Inflammatory macrophage treated with lipopolysaccharide for 1 hour (primary cell): ENCODE results near the gene EFCAB6.

Experiments used
- DNase-seq, 2 donors: peaks; one replicate each; pipeline ENCODE4 v3.0.0-alpha.2; 2020 to 2022

EFCAB6 gene

DNA sequence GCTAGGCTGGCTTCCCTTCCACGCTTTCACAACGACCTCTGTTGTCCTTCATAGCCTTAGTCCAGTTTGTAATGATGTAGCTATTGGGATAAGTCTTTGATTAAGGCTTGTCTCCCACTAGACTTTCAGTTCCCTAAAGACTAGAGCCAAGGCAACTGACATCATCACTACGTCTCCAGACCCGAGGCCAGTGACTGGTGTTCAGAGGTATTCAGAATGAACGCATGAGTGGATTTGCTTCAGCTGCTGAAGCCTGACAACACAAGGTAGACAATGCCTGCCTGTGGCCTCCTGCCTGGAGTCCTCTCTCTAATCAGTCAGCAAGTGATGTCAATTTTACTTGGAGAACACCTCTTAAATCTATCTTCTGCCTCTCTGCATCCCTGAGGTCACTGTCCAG, 13.6 kb downstream of the EFCAB6 start:
- peak in 1 of 2 donors; percentile 10 for DNase-seq

DNA sequence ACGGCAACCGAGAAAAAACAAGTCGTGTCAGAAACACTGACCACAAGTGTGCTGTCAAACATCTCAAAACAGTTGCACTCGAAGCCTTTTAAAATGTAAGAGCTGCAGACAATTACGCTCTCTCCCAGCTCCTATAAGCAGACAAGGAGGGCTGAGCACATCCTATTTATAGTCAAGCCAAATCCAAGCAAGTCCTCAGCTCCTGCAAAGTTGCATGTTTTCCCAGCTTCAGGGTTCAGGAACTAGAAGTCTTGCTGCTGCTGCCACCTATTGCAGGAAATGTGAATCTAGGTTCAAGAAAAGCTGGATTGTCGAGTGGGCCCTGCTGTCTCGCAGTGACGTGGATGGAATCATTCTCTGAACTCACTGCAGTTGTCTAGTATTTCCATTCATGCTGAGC, 15.5 kb downstream of the EFCAB6 start:
- DNase-seq = no peak

DNA sequence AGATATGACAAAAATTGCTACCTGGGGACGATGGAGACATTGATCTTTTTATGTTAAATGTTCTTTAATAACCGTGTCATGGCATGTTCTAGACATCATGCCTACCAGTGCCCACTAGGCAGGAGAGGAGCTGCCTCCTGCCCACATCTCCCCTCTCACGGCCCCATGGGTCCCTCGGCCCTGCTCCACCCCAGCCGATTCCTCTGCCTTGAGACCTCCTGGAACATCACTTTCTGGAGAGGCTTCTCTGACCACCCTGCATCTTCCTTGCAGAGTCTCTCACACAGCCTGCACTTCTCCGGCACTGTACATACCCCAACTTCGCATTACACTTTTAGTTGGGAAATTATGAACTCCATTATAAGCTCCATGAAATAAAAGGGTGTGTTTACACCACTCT, 16.8 kb downstream of the EFCAB6 start:
- no peak for DNase-seq

DNA sequence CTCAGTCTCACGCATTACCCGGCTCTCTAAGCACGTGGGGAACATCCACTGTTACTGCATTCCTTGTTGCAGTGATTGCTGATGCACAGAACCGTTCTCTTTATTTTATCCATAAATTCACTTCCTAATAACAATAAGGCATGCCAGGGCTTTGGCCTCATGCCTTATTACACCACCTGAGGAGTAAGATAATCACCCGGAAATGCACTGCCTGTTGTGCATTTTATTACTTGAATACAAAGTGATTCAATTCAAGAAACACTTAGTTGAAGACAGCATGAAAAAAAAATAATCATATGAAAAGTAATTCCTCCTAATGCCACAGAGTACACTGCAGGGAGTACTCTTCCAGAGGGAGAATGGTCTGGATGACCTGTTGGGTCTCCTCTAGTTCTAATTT, 19.2 kb downstream of the EFCAB6 start:
- no peak for DNase-seq

DNA sequence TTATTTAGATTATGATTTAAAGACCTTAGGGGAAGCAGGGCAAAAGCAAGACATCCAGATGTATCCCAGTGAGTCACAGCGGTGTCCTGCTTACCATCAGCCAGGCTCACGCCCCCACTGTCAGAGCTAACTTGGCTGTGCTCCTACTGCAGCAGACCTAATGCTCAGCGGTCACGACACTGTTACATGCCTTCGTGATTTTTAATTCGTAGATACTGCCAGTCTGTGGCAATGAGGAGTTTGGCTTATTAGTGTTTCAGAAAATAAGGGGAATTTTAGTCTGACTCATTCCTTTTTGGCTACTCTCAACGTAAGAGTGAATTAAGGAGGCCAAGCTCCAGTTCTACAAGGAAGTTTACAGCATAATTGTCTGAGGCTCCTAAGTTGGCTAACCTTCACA, 22.7 kb downstream of the EFCAB6 start:
- DNase-seq = no peak

DNA sequence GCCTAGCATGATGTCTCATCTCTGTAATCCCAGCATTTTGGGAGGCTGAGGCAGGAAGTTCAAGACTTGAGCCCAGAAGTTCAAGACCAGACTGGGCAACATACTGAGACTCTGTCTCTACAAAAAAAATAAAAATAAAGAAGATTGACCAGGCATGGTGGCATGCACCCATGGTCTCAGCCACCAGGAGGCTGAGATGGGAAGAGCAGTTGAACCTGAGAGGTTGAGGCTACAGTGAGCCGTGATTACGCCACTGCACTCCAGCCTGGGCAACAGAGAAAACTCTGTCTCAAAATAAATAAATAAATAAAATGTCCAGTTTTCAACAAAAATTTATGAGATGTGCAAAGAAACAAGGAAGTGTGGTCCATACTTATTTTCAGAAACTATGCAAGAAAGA, 28.3 kb downstream of the EFCAB6 start:
- no peak for DNase-seq

DNA sequence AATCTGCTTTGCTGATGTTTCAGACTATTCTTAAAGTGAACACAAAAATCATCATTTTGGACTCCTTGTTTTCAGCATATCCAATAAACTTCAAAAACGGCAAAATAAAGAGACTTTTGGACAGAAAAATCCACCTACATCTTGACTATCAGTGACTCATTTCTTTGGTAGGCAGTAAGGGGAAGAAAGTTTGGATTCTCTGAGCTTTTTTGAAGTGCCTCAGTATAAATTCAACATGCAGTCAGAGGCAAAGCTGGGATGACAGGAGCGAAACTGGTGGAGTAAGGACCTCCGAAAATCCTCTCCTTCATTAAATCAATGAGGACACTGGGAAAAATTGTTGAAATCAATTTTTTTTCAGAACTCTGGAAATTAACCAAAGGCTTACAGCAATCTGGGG, 29.7 kb downstream of the EFCAB6 start:
- DNase-seq = no peak

DNA sequence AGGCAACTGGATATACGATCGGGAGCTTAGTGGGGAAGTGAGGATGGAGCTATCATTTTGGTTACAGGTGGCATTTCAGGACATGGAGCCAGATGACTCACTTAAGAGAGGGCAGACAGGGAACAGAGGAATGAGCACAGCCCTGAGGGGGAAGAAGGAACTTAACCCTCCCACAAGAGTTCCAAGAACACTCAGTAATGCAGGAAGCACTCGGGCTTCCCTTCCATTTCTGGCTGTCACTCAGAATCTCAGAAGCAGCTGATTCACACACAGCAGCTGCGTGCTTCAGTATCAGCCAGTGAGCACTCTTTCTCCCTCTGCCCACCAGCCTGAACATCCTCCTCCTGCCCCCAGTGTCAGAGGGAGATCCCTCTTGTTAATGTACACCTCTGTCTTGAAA, 34.8 kb downstream of the EFCAB6 start:
- DNase-seq = peak; percentile 33 to 37

DNA sequence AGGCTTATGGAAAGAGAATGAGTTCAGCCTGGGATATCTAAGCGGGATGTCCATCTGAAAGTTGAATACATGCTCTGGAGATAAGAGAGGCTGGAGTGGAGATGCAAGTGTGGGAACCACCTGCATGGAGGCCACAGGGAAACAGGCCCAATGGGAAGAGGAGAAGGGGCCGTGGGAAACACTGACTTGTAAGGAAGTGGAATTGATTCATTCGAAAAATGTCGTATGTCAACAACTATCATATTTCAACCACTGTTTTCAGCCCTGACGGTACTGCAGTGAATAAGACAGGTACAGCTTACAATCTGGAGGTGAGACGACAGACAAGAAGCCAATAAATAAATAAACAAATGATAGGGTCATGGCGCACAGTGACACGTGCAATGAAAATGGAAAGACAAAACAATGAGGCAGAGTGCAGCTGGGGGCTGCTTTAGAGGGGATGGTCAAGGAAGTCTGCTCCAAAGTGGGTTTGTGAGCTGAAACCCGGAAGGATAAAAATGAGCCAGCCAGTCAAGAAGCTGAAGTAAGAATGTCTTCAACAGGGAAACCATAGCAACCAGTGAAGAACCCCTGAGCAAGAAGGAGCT, 35.9 kb downstream of the EFCAB6 start:
- no peak for DNase-seq

DNA sequence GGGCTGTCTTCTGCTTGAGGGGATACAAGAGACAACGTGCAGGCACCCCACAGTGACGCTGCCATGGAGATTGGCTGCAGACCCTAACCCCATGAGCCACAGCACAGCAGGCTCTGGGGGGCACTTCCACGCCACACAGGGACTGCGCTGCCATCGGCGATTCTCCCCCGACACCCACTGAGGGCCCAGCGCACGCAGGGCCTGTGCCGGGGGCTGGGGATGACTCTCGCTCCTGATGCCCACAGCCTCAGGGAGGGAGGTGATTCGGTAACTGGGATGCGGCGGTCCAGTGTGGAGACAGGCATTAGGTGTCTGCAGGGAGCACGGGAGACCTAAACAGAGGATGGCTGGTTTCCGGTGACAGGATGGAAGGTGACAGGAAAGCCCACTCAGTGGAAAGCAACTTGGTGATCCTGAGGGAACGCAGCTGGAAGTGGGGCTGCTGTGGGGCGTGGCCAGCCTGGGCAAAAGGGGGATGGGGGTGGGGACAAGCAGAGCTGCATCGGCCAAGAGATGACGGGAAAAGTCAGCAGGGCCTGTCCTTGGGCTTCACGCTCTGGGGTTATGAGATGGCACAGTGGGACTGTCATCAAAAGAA, 37.7 kb downstream of the EFCAB6 start:
- DNase-seq = no peak

DNA sequence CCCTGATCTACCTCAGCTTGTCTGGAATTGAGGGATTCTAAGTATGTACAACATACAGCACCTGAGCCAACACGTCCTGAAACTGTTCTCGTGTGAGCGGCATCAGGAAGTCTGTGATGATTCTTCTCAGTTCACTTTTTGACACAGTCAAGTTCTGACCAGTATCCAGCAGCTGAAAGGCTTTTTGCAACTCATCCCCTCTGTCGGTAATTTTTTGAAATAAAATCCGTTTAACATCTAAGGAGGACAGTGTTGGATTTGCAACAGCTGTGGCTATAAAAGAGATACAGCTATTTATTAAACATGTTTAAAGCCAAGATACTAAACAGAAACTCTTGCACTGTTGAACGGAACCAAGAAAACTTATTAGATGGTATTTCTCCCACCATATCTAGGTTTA, 39.3 kb downstream of the EFCAB6 start:
- DNase-seq = no peak

DNA sequence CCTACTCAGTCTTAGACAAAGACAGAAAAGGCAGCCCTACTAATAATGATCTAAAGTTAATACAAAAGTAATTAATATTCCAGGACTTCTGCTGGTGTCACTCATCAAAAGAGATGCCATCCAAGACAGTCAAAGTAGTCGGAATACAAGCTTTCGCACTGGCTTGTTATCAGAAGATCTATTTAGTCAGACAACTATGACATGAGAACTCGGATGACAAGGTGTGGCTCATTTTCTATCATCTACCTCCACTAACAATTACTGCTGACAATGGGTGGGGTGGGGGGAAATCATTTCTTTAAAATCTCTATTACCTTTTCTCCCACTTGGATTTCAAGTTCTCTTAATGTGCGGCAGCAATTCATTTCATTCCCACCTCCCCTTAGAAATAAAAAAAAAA, 56.7 kb downstream of the EFCAB6 start:
- no peak for DNase-seq

DNA sequence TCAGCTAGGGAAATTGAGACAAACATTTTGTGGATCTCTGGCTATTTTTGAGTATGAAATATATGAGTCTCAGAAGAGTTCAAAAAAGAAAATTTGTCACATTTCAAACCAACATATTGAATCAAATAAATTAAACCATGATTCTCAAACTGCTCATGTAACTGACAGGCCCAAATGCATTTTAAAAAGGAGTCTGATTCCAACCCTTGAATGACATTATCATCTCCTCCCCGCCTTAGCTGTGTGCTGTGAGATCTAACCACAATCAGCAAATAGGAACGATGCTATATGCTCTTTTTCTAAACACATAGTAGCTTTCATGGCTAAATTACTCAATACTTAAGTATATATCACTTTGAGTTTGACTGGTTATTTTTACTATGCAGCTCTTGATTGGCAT, 57.1 kb downstream of the EFCAB6 start:
- no peak for DNase-seq

DNA sequence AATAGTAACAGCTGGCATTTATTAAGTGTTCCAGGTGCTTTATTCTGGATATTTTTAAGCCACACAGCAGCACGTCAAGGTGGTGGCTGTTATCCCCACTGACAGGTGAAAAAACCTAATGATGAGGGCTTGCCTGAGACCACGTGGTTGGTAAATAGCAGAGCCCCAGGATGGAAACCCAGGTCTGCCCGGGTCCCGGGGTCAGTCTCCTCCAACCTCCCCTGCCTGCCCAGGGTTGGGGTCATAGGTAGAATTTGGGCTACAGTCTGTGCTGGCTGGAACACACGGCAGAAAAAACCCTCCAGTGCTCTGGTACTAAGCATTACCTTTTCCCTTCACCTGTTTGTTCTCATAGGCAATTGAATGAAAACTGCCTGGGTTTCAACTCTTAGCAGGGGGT, 57.9 kb downstream of the EFCAB6 start:
- no peak for DNase-seq

DNA sequence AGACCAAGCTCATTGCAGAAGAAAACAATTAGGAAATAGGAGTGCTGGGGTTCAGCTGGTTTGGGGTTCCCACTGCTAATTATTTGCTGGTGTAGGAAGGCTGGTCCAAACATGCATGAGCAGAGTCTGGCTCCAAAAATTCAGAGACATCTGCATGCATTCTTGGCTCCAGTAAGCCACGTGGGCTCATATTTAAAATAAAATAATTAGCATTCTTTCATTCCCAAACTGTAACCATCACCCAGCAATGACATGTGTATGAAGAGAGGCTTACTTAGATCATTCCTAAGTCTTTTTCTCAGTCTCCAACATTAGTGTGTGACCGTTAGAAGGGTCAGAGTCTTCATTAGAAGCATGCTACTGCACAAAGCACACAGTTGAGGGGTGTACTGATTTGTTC, 58.4 kb downstream of the EFCAB6 start:
- DNase-seq = no peak

DNA sequence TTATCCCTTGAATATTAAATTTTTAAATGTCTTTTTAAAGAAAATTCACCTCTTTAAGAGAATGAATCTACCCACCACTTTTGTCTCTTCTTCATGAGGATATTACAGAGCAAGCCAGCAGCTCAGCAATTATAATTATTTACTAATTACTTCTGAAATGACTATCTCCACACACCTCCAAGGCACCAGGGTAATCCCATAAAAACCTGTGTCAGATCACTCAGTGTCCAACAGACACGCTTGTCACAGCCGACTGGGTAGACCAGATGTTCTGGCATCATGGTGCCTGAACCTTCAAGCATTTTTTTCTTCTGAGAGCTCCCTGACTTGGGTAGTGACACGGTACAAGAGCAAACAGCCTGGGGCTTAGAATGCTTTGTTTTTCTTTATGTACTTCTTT, 61.4 kb downstream of the EFCAB6 start:
- DNase-seq = no peak

DNA sequence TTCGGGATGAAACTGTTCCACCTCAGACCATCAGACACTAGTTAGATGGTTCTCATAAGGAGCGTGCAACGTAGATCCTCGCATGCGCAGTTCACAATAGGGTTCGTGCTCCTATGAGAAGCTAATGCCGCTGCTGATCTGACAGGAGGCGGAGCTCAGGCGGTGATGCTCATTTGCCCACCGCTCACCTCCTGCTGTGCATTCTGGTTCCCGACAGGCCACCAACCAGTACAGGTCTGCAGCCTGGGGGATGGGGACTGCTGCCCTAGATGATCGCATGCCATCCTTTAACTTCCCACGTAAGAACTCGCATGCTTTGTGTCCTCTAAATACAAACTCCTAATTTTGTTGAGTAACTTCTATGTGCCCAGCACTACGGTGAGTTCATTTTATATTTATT, 62.6 kb downstream of the EFCAB6 start:
- DNase-seq = no peak

DNA sequence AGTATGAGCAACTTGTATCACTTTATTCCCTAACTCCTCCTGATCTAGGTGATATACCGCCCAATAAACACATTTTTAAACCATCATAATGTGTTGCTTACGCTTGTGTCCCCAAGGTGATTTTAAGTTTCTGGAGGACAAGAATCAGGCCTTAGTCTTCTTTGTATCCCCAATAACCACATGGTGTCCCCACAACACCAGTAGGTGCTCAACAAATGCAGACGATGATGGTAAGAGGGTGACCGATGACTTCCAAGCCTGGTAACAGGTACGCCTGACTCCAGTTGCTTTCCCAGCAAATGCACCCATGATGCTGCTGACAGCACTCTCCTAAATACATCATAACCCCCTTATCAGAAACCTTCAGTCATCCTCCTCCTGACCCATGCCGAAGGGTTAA, 64.2 kb downstream of the EFCAB6 start:
- DNase-seq = no peak

DNA sequence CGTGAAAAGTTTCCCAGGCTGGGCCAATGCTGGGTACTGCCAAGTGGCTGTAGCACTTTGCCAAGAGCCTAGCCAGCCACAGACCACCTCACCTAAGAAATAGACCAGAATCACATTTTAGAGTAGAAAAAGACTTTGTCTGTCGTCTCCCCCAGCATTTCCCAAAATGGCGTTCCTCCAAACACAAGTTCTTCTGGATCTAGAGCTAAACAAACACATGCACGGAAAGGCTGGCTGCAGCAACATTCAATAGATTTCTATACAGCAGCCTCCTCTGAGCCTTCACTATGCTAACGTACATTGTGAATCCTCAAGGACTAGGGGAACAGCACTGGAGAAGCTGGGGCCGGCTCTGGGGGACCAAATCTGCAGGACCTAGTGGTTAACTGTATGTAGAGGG, 65.0 kb downstream of the EFCAB6 start:
- no peak for DNase-seq

DNA sequence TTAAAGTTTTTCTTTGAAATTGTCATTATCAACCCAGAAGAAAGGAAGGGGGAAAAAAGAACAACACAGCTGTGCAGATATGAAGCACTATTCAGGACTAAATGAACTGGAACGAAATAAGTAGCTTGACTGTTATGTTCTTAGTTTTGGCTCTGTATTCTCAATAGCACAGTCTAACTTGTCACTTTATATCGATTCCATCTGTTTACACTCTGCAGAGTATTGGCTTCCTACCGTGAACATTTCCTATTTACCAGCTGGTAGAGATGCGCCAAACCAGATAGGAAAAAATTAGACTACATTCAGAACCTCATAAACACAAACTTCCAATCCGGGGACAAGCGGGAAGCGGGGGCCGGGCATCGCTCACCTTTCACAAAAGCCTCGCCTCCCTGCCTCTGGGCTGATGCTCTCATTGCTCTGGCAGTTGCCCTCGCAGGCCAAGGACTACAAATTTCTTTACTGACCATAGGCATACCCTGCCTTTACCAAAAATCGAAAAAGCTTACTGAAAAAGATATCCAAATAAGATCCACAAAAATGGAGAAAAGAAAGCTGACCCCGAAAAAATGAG, 66.2 kb downstream of the EFCAB6 start:
- DNase-seq = no peak

DNA sequence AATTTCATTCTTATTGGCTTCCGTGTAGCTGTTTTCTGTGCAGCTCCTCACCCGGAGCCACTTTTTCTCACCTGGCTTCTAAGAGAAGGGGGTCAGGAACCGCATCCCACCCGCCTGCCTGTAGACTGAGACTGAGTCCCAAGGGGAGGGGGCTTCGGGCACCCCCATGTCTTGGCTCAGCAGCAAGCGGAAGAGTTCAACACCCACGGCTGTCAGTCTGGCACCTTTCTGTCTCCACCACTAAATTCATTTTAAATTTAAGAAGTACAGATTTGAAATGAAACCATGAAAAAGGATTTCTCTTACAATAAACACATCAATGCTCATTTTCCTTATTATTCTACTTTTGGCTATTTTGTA, 66.7 kb downstream of the EFCAB6 start:
- no peak for DNase-seq

DNA sequence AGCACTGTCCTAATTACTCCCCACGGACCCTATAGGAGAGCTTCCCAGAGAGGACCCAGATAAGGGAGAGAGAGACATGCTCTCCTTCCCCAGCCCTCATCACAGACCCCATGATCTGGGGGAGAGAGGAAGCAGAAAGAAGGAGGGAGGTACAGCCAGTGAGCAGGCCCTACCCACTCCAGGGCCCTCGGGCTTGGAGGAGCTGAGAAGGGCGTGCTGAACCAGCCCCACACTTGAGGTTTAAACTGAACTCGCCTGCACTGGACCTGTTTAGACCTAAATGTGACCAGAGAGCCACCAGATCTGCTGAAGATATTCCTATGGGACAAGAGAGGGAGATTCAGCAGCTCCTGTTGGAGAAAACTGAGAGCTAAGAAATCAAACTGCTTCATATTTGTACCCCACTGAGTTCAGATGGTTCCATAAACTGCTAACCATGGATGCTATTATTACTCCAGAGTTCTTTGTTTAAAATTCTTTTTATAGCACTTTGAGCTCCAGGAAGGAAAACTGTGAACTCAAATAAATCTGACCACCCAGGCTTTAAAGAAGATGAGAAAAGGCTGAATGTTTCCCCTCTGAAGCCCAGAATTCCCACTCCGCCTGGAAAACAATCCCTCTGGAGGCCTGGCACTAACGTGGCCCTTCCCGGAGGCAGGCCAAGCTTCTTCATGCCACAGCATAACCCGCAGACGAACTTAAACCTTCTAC, 67.2 kb downstream of the EFCAB6 start:
- no peak for DNase-seq

DNA sequence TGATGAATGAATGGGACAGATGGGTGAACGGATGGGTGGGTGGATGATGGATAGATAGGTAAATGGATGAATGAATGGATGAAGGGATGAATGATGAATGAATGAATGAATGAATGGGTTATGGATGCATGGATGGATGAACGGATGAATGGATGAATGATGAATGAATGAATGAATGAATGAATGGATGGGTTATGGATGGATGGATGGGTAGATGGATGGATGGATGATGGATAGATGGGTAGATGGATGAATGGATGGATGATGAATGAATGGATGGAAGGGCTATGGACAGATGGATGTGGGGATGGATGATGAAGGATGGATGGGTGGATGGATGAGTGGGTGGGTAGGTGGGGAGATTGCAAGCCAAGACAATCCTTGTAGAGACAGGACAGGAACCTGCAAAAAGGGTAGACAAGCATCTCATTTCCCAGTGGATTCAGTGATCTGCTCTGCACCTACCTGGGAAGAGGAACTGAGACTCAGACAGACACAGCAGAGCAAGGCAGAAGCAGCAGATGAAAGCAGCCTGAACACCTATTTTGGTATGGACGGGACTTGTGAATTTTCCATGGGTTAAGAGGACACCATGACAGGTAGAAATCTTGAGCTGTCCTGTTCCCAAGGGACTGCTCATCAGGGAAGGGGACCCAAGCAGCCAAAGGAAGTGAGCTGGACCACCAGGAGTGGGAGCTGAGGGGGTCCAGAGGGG, 68.0 kb downstream of the EFCAB6 start:
- no peak for DNase-seq

DNA sequence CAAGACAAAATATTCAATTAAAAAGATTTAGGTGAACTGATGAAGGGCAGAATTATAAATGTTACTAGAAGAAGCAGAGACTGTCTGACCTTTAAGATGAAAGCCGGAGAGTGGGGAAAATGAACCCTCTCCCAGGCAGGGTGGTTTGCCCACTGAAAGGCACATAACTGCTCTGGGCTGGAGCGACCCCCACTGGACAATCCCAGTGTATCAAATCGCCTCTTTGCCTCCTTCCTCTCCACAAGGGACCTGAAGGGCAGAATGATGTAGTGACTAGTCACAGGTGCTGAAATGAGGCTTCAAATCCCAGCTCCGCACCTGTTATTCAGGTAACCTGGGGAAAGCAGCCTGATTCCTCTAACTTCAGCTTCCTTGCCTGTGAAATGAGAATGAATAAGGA, 69.0 kb downstream of the EFCAB6 start:
- DNase-seq = no peak
